IMR-90 (cell line): Measurements from ENCODE around the gene FNDC10.

ENCODE experiments used
- BHLHE40 ChIP-seq: fragments of 150-350 bp; IDR thresholded peaks from 2 replicates; pipeline ENCODE4 v1.6.1; 2016; ENCODE audit warnings: mild to moderate bottlenecking, low read depth, low read length
- CEBPB ChIP-seq: IDR thresholded peaks from 2 replicates; pipeline ENCODE4 v1.6.1; 2012; ENCODE audit warnings: low read depth, low read length, improper control_type of control experiment
- CHD1 ChIP-seq: IDR thresholded peaks from 2 replicates; pipeline ENCODE4 v1.6.1; 2012; ENCODE audit warnings: low read depth, low read length, improper control_type of control experiment
- CTCF ChIP-seq: conservative IDR thresholded peaks from 2 replicates; pipeline ENCODE4 v1.5.1; 2012; ENCODE audit warnings: mild to moderate bottlenecking, low read depth, low read length, improper control_type of control experiment
- FOS ChIP-seq: fragments of 150-350 bp; IDR thresholded peaks from 2 replicates; pipeline ENCODE4 v1.6.1; 2016; ENCODE audit warnings: low read depth, low read length
- MAFK ChIP-seq: IDR thresholded peaks from 2 replicates; pipeline ENCODE4 v1.6.1; 2012; ENCODE audit warnings: low read depth, low read length, improper control_type of control experiment
- MXI1 ChIP-seq: IDR thresholded peaks from 2 replicates; pipeline ENCODE4 v1.6.1; 2012; ENCODE audit warnings: low read depth, mild to moderate bottlenecking, low read length, moderate library complexity, borderline replicate concordance
- POLR2A ChIP-seq: IDR thresholded peaks from 2 replicates; pipeline ENCODE4 v1.6.1; 2012; ENCODE audit warnings: mild to moderate bottlenecking, low read depth, low read length
- RAD21 ChIP-seq: IDR thresholded peaks from 2 replicates; pipeline ENCODE4 v1.6.1; 2012; ENCODE audit warnings: low read length, improper control_type of control experiment
- RCOR1 ChIP-seq: IDR thresholded peaks from 2 replicates; pipeline ENCODE4 v1.6.1; 2012; ENCODE audit warnings: mild to moderate bottlenecking, low read length, improper control_type of control experiment; ENCODE audit not compliant: insufficient replicate concordance
- RFX5 ChIP-seq: IDR thresholded peaks from 2 replicates; pipeline ENCODE4 v1.8.0; 2012; ENCODE audit warnings: low read depth, mild to moderate bottlenecking, low read length, moderate library complexity
- USF2 ChIP-seq: fragments of 150-350 bp; IDR thresholded peaks from 2 replicates; pipeline ENCODE4 v1.6.1; 2017; ENCODE audit warnings: mild to moderate bottlenecking, antibody characterized with exemption, low read length, low read depth

- no peak for TF ChIP-seq CTCF
- no peak for TF ChIP-seq POLR2A
- no peak for TF ChIP-seq RCOR1
- no peak for TF ChIP-seq USF2
- TF ChIP-seq MAFK = no peak
- TF ChIP-seq CHD1 = no peak
- TF ChIP-seq CEBPB = no peak
- TF ChIP-seq RAD21 = no peak
- TF ChIP-seq MXI1 = 0 out of 2 replicates have a peak, but pooled peaks have one; percentile 20
- TF ChIP-seq RFX5 = no peak
- TF ChIP-seq BHLHE40 = no peak
- TF ChIP-seq FOS = 0 out of 2 replicates have a peak, but pooled peaks have one; percentile 18
Observed at GRCh38 chr1:1622010-1622787, 22.3 kb upstream of the FNDC10 start.
